ENCODE measurements around the gene EPHB3.

GRCh38 chr3:184560531-184560930 is 1.1 kb upstream of the EPHB3 start:
- TF ChIP-seq CTCF (IDR thresholded peaks at IDR 0.05) = no peak
- no peak for TF ChIP-seq POLR2A (IDR thresholded peaks at IDR 0.05)
